Activated CD4-positive, CD25-positive, alpha-beta regulatory T cell treated with anti-CD3 and anti-CD28 coated beads, Interleukin-2, amount 50 U/mL, for 24 hours (primary cell): ENCODE results near the gene ITGAE.
"Not testable (repeated sequence)": the region's sequence is repeated elsewhere in the genome, so short reads cannot be mapped to it uniquely, and the experiment has no call there.

Experiments
- ATAC-seq, 2 donors: fragments of 150-1000 bp; cut with Tn5 transposase; one replicate each; pipeline ENCODE4 v1.10.0; 2021; ENCODE audit warnings: mild to moderate bottlenecking in 1 of 2, moderate library complexity in 1 of 2

Gene ITGAE

GRCh38 chr17:3728099-3728498 is 72.9 kb downstream of the ITGAE start:
- ATAC-seq, result not testable (repeated sequence)

- no peak for ATAC-seq
Measured at GRCh38 chr17:3727041-3727440, 73.9 kb downstream of the ITGAE start.

- no peak for ATAC-seq
Measured at GRCh38 chr17:3724378-3725077, 76.5 kb downstream of the ITGAE start.

- ATAC-seq, result peak; percentile 85 to 90
Measured at GRCh38 chr17:3723556-3724377, 77.2 kb downstream of the ITGAE start, which contains the start of gene HASPIN. Gene HASPIN (plus strand): TSS chr17:3723903. CDS start chr17:3723936, 33 bp downstream.

- ATAC-seq, result no peak
Measured at GRCh38 chr17:3723188-3723555, 77.8 kb downstream of the ITGAE start.

- no peak for ATAC-seq
Measured at GRCh38 chr17:3722716-3723115, 78.3 kb downstream of the ITGAE start.

- ATAC-seq, result no peak
Measured at GRCh38 chr17:3719265-3719664, 81.7 kb downstream of the ITGAE start.

- no peak for ATAC-seq
Measured at GRCh38 chr17:3718201-3718600, 82.8 kb downstream of the ITGAE start.

- no peak for ATAC-seq
Measured at GRCh38 chr17:3715296-3715695, 85.7 kb downstream of the ITGAE start.

- no peak for ATAC-seq
Measured at GRCh38 chr17:3712811-3713463, 88.1 kb downstream of the ITGAE start.

GRCh38 chr17:3710951-3711383 is 90.0 kb downstream of the ITGAE start:
- ATAC-seq, result peak; percentile 98

- no peak for ATAC-seq
Measured at GRCh38 chr17:3708366-3708765, 92.6 kb downstream of the ITGAE start.

GRCh38 chr17:3705718-3705984 is 95.3 kb downstream of the ITGAE start:
- peak in 1 of 2 donors; percentile 3 for ATAC-seq

GRCh38 chr17:3704931-3705717 is 95.9 kb downstream of the ITGAE start:
- ATAC-seq, result peak in 1 of 2 donors; percentile 7

GRCh38 chr17:3702041-3702539 is 98.9 kb downstream of the ITGAE start:
- ATAC-seq, result not testable (repeated sequence)

- ATAC-seq, result no peak
Measured at GRCh38 chr17:3699951-3700350, 101.0 kb downstream of the ITGAE start.

GRCh38 chr17:3698139-3698538 is 102.8 kb downstream of the ITGAE start:
- ATAC-seq, result no peak

GRCh38 chr17:3697103-3697476 is 103.9 kb downstream of the ITGAE start:
- ATAC-seq, result no peak

- ATAC-seq, result peak; percentile 48 to 60
Measured at GRCh38 chr17:3695723-3696411, 105.1 kb downstream of the ITGAE start, which contains the start of gene P2RX5. Gene P2RX5 (minus strand): TSS chr17:3696155. CDS start chr17:3696005, 150 bp downstream.

GRCh38 chr17:3695129-3695722 is 105.8 kb downstream of the ITGAE start:
- ATAC-seq, result no peak

- peak; percentile 61 to 72 for ATAC-seq
Measured at GRCh38 chr17:3693829-3694231, 107.2 kb downstream of the ITGAE start.

GRCh38 chr17:3693141-3693540 is 107.8 kb downstream of the ITGAE start:
- no peak for ATAC-seq
